Transverse colon (tissue), 3 donors: ENCODE results near the gene CCDC24.

Source experiments
- CTCF ChIP-seq, 5 experiments: fragments of 200-600 bp in 3 of 5; fragments of 450-650 bp in 2 of 5; sonication (generic) in 3 of 5; IDR thresholded peaks; 1 replicate in 2 of 5; 2 replicates in 3 of 5; pipeline ENCODE4 v1.5.1; 2016 to 2017; ENCODE audit warnings: antibody characterized with exemption in 5 of 5, inconsistent platforms in 3 of 5, mild to moderate bottlenecking in 2 of 5, moderate library complexity in 1 of 5
- POLR2A ChIP-seq: fragments of 450-650 bp; IDR thresholded peaks from one replicate; pipeline ENCODE4 v1.6.1; 2016; ENCODE audit warnings: antibody characterized with exemption, mild to moderate bottlenecking, moderate library complexity

GRCh38 chr1:44032170-44032790 lies 40.9 kb downstream of the CCDC24 start:
- TF ChIP-seq CTCF (IDR thresholded peaks at IDR 0.05) (no peak), POLR2A (no peak)
